Germinal center (tissue), 1 donor: Measurements from ENCODE around the gene CFAP45.

Source experiments
- DNase-seq: peaks from one replicate; pipeline ENCODE4 v3.0.0; 2012; ENCODE audit warnings: mixed read lengths, low spot score

Gene CFAP45

GRCh38 chr1:159873530-159874143 is 26.3 kb downstream of the CFAP45 start:
- no peak for DNase-seq

- DNase-seq = no peak
These were observed 27.1 kb downstream of the CFAP45 start for GRCh38 chr1:159872891-159873290.

GRCh38 chr1:159870704-159871103 is 29.3 kb downstream of the CFAP45 start:
- no peak for DNase-seq

GRCh38 chr1:159869607-159870006 is 30.4 kb downstream of the CFAP45 start:
- DNase-seq = no peak

GRCh38 chr1:159869173-159869572 is 30.8 kb downstream of the CFAP45 start:
- no peak for DNase-seq

GRCh38 chr1:159868766-159869165 is 31.2 kb downstream of the CFAP45 start:
- no peak for DNase-seq

GRCh38 chr1:159867664-159868026 is 32.3 kb downstream of the CFAP45 start:
- no peak for DNase-seq

GRCh38 chr1:159866905-159867663 is 32.9 kb downstream of the CFAP45 start:
- no peak for DNase-seq

- DNase-seq = no peak
These were observed 33.9 kb downstream of the CFAP45 start for GRCh38 chr1:159866066-159866465.

- DNase-seq = no peak
These were observed 35.7 kb downstream of the CFAP45 start for GRCh38 chr1:159864262-159864661.

- DNase-seq = no peak
These were observed 37.4 kb downstream of the CFAP45 start, which contains the start of gene VSIG8 for GRCh38 chr1:159862557-159862956. VSIG8 (minus strand) TSS chr1:159862657; CDS start chr1:159862521, 136 bp downstream.

GRCh38 chr1:159862031-159862430 is 37.9 kb downstream of the CFAP45 start:
- no peak for DNase-seq

- no peak for DNase-seq
These were observed 38.7 kb downstream of the CFAP45 start for GRCh38 chr1:159861218-159861617.

GRCh38 chr1:159860456-159860855 is 39.5 kb downstream of the CFAP45 start:
- DNase-seq = no peak

- DNase-seq = no peak
These were observed 40.1 kb downstream of the CFAP45 start for GRCh38 chr1:159859767-159860322.

- no peak for DNase-seq
These were observed 42.1 kb downstream of the CFAP45 start for GRCh38 chr1:159857889-159858288.

GRCh38 chr1:159856576-159856975 is 43.4 kb downstream of the CFAP45 start:
- no peak for DNase-seq

- DNase-seq = no peak
These were observed 44.3 kb downstream of the CFAP45 start for GRCh38 chr1:159855709-159856108.

GRCh38 chr1:159854693-159855192 is 45.2 kb downstream of the CFAP45 start:
- peak; percentile 55 for DNase-seq

GRCh38 chr1:159854116-159854692 is 45.8 kb downstream of the CFAP45 start:
- DNase-seq = no peak

- DNase-seq = no peak
These were observed 46.4 kb downstream of the CFAP45 start for GRCh38 chr1:159853417-159854115.

GRCh38 chr1:159851407-159851806 is 48.6 kb downstream of the CFAP45 start:
- no peak for DNase-seq
